PFSK-1 (cell line): ENCODE measurements around the gene KRTAP12-2.

Experiments used
- FOXP2 ChIP-seq: optimal IDR thresholded peaks from 2 replicates; pipeline ENCODE3; 2011; ENCODE audit warnings: borderline replicate concordance, control low read depth, inconsistent platforms; ENCODE audit not compliant: insufficient read depth; ENCODE audit errors: extremely low read length, extremely low read depth
- POLR2AphosphoS5 ChIP-seq: IDR thresholded peaks from 2 replicates; pipeline ENCODE4 v1.6.1; 2012; ENCODE audit warnings: low read depth, mild to moderate bottlenecking, control low read depth, low read length, moderate library complexity
- SIN3A ChIP-seq: IDR thresholded peaks from 2 replicates; pipeline ENCODE4 v1.6.1; 2012; ENCODE audit warnings: mild to moderate bottlenecking, low read length, moderate library complexity, borderline replicate concordance; ENCODE audit not compliant: insufficient read depth
- TAF1 ChIP-seq: IDR thresholded peaks from 2 replicates; pipeline ENCODE4 v1.6.1; 2012; ENCODE audit warnings: low read length, control low read depth, borderline replicate concordance; ENCODE audit not compliant: insufficient read depth
- TF ChIP-seq, protein P1 (sequence below), 2 experiments: IDR thresholded peaks; 2 replicates each; pipeline versions ENCODE4 v1.6.1 to v1.8.0; 2011 to 2012; ENCODE audit warnings: low read depth in 2 of 2, low read length in 2 of 2, control low read depth in 1 of 2, inconsistent platforms in 1 of 2, mild to moderate bottlenecking in 1 of 2, moderate library complexity in 1 of 2; ENCODE audit not compliant: insufficient read depth in 1 of 2

DNA sequence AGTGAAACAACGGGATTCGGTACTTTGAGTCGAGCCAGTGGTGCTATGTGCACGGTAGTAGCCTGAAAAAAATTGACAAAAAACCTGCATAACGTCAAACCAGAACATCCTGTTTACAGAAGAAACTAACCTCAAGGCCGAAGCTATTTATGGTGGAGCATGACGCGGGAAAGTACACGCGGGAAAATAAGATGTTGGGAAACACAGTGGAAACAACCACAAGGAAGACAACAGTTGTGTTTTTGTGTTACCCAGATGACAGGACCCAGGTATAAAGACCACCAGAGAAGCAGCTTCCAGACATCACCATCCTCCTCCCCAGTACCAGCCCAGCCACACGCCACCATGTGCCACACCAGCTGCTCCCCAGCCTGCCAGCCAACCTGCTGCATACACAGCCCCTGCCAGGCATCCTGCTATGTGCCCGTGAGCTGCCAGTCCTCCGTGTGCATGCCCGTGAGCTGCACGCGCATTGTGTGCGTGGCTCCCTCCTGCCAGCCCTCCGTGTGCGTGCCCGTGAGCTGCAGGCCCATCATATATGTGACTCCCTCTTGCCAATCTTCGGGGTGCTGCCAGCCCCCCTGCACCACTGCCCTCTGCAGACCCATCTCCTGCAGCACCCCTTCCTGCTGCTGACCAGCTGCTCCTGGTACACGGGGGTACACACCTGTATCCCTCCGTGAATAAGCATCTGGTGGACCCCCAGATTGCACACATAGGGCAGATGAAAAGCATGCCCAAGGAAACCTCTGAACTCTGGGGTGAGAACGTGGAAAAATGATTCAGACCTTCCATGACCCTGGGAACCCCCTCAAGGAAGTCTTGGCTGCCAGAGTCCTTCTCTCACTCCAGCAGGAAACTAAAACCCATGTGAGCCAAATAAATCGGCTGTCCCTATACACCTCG is 8.8 kb downstream of the KRTAP12-2 start, which contains the start of gene KRTAP12-3:
- TF ChIP-seq POLR2AphosphoS5 = no peak
- TF ChIP-seq TAF1 = no peak
- no peak for TF ChIP-seq SIN3A
- TF ChIP-seq, protein P1, sequence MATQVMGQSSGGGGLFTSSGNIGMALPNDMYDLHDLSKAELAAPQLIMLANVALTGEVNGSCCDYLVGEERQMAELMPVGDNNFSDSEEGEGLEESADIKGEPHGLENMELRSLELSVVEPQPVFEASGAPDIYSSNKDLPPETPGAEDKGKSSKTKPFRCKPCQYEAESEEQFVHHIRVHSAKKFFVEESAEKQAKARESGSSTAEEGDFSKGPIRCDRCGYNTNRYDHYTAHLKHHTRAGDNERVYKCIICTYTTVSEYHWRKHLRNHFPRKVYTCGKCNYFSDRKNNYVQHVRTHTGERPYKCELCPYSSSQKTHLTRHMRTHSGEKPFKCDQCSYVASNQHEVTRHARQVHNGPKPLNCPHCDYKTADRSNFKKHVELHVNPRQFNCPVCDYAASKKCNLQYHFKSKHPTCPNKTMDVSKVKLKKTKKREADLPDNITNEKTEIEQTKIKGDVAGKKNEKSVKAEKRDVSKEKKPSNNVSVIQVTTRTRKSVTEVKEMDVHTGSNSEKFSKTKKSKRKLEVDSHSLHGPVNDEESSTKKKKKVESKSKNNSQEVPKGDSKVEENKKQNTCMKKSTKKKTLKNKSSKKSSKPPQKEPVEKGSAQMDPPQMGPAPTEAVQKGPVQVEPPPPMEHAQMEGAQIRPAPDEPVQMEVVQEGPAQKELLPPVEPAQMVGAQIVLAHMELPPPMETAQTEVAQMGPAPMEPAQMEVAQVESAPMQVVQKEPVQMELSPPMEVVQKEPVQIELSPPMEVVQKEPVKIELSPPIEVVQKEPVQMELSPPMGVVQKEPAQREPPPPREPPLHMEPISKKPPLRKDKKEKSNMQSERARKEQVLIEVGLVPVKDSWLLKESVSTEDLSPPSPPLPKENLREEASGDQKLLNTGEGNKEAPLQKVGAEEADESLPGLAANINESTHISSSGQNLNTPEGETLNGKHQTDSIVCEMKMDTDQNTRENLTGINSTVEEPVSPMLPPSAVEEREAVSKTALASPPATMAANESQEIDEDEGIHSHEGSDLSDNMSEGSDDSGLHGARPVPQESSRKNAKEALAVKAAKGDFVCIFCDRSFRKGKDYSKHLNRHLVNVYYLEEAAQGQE (IDR thresholded peaks at IDR 0.05; ENCODE audit: insufficient read depth in 1 of 2, low read depth in 2 of 2, low read length in 2 of 2) = no peak
- TF ChIP-seq FOXP2 = no peak
